GM19099 (cell line): ENCODE data around the gene ALAS1.

ENCODE experiments used
- POLR2A ChIP-seq: IDR thresholded peaks from 3 replicates; pipeline ENCODE4 v1.6.1; 2011; ENCODE audit warnings: low read depth; ENCODE audit not compliant: insufficient read length; ENCODE audit errors: extremely low read depth

ALAS1 gene

DNA sequence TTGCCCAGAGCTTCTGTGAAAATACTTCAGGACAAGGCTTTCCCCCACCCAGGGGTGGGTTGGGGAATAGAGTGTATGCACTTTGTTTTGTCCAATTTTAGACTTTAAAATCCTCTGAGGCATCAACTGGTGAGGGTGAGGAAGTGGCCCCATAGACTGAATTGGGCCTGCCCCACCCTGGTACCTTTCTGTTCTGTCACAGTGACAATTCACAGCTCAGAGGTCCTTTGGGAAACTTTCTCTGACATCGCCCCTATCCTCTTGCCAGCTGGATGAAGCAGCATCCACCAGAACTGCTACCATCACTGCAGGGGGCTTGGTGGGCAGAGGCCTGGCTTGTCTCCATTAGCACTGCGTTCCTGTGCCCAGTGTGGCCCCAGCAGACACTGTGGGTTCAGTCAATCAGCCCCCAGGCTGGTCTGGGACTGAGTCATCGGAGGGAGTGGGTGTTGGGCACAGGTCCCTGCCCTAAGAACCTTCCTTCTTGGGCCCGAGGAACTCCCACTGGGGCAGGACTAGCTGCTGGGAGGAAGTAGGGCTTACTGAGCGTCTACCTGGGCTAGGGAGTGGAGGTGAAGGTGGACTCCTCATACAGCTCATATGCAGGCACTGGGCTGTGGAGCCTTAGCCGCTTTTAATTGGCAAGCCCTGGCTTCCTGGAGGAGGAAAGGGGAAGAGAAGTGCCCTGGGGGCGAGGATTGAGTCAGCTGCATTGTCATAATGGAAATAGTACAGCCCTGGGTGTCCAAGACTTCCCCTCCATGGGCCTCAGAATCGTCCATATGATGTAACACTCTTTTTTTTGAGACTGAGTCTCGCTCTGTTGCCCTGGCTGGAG lies 46.0 kb downstream of the ALAS1 start:
- TF ChIP-seq POLR2A, result no peak

DNA sequence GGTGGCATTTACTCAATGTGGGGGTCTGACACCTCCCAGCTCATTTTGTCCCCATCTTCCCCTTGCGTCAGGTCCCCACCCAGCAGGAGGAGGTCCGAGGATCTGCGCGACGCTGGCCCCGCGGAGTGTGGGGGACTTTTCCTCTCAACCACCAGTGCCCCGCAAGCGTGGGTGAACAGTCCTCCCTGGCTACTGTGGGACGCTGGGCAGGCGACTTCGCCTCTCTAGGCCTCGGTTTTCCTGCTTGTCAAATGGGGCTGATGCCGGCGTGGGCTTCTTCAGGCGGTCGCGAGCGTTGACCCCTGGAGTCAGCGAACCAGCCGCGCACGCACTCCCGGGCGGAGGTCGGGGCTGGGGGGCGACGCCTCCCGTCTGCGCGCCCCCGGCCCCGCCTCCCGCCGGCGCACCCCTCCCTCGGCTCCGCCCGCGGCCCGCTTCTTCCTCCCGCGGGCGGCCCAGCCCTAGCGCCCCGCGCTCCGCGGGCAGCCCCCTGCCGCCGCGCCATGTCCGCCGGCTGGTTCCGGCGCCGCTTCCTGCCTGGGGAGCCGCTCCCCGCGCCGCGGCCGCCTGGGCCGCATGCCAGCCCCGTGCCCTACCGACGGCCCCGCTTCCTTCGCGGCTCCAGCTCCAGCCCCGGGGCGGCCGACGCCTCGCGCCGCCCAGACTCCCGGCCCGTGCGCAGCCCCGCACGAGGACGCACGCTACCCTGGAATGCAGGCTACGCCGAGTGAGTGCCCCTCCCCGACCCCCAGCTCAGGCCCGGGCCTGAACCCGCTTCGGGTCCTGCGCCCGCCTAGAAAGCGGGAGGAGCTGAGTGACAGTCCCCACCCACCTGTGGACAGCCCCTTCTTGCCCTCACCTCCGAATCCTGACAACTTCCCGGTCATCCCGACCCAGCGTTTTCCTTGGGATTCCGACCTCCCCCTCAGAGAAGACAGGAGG lies 47.6 kb downstream of the ALAS1 start, which contains the start of gene PPM1M:
PPM1M (plus strand) TSS at position 438 of the 942 bp plus-strand sequence; CDS start at position 504, 66 bp downstream.
- peak; percentile 2 for TF ChIP-seq POLR2A

DNA sequence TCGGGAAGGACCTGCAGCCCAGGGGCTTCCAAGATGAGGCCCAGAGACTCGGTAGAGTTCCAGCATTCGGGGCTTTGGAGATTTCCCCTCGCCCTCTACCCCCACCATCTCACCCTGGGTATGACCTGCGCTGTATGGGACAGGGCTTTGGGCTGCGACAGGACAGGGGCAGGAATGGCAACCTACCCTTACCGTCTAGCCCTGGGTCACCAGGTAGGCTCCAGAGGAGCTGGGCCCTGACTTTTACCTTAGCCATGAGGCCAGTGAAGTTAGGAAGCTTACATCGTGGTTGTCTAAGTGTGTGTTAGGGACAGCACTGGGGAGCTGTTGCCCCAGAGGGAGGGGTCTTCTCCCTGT lies 48.3 kb downstream of the ALAS1 start:
- TF ChIP-seq POLR2A, result no peak

DNA sequence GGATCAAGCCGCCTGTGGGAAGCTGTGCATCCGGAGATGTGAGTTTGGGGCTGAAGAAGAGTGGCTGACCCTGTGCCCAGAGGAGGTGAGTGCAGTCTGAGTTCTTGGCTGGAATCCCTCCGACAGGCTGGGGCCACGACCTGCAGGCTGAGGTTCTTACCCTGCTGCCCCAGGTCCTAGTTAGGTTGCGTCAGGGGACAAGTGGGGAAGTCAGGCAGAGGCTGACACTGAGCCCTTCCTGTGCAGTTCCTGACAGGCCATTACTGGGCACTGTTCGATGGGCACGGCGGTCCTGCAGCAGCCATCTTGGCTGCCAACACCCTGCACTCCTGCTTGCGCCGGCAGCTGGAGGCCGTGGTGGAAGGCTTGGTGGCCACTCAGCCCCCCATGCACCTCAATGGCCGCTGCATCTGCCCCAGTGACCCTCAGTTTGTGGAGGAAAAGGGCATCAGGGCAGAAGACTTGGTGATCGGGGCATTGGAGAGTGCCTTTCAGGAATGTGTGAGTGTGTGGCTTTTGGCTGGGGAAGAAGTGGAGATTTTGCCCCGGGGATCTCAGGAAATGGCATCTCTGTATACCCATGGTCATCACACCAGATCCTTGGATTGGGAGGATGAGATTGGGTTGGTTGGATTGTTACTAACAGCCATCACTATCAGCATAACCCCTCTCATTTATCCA lies 48.9 kb downstream of the ALAS1 start:
- TF ChIP-seq POLR2A, result no peak

DNA sequence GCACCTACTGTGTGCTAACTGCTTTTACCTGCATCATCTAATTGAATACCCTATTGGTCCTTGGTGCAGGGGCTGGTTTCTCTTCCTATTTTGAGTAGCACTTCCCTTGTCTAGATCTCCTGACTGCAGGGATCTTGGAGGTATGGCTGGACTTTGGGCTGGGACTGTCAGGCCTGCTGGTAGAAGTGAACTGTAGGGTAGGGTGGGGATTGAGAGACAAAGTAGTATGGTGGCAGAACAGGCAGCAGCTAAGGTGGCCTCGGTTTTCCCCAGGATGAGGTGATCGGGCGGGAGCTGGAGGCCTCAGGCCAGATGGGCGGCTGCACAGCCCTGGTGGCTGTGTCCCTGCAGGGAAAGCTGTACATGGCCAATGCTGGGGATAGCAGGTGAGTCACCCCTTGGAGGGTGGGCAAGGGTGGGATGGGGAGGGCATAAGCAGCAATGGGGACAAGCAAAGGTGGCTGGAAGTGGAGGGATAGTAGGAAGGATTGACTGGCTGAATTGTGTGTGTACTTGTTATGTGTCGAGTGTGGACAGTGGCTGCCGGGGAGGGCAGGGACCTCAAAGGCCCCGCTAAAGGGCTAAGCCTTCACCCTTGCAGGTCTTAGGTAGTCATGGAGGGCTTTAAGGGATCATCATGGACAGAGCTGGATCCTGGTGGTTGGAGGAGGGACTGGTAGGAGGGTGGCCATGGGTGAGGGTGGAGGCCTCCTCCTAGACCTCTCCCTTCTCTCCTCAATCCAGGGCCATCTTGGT lies 49.6 kb downstream of the ALAS1 start:
- no peak for TF ChIP-seq POLR2A

DNA sequence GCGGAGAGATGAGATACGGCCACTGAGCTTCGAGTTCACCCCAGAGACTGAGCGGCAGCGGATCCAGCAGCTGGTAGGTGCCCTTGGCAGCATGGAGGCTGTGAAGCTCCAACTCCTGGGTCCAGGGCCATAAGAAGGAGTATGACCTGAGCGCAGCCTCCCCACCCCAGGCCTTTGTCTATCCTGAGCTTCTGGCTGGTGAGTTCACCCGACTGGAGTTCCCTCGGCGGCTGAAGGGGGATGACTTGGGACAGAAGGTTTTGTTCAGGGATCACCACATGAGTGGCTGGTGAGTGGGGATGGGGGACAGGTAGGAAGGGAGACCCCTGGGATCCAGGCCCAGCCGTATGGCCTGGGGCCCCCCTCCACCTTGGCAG lies 50.2 kb downstream of the ALAS1 start:
- TF ChIP-seq POLR2A, result no peak

DNA sequence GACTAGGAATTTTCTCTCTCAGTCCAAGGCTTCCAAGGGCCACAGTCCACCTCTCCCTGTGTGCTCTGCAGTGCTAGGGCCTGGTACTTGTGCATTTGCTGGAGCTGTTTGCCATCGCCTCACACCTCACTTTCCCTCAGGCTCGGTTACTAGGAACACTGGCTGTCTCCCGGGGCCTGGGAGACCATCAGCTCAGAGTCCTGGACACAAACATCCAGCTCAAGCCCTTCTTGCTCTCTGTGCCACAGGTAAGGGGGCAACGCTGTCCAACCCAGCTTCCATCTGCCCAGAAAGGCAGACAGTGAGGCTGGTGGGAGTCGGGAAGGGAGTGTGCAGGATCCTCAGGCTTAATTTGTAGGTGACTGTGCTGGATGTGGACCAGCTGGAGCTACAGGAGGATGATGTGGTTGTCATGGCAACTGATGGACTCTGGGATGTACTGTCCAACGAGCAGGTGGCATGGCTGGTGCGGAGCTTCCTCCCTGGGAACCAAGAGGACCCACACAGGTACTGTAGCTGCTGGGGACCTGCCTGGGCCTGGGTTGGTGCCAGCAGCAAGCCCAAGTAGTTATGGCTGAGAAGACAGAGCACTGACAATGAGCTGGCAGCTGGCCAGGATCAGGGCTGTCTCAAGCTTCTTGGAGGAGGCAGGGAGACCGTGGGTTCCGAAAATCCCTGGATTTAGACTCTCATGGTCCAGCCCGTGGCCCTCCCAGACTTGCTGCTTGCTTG lies 51.0 kb downstream of the ALAS1 start:
- no peak for TF ChIP-seq POLR2A

DNA sequence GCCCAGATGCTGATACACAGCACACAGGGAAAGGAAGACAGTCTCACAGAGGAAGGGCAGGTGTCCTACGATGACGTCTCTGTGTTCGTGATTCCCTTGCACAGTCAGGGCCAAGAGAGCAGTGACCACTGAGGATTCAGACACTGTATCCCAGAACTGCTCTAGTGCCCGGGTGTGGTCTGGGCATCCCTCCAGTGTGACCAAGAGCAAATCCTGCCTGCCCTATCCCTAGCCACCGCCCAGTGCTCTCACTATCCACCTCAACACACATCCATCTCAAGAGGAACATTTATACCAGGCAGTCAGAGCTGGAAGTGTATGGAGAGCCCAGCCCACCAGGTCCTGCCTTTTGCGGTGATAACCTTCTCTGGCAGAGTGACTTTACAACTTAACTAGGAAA lies 51.7 kb downstream of the ALAS1 start:
- no peak for TF ChIP-seq POLR2A

DNA sequence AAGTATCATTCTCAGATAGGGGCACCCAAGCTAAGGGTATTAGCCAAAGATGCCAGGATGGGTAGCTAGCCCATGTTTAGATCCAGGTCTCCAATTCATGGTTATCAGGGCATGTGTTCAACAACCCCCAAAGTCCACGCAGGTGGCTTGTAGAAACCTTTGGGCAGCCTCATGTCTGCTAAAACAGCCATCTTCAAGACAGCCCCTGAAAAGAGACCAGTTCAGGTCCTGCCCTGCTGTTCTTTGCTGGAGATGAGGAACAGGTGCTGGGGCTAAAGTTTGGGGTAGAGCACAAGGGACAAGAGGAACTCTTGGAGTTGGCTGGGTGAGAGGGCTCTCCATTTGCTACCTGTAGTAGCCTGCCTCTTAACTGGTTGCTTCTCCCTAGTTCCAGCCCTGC lies 52.2 kb downstream of the ALAS1 start:
- no peak for TF ChIP-seq POLR2A

DNA sequence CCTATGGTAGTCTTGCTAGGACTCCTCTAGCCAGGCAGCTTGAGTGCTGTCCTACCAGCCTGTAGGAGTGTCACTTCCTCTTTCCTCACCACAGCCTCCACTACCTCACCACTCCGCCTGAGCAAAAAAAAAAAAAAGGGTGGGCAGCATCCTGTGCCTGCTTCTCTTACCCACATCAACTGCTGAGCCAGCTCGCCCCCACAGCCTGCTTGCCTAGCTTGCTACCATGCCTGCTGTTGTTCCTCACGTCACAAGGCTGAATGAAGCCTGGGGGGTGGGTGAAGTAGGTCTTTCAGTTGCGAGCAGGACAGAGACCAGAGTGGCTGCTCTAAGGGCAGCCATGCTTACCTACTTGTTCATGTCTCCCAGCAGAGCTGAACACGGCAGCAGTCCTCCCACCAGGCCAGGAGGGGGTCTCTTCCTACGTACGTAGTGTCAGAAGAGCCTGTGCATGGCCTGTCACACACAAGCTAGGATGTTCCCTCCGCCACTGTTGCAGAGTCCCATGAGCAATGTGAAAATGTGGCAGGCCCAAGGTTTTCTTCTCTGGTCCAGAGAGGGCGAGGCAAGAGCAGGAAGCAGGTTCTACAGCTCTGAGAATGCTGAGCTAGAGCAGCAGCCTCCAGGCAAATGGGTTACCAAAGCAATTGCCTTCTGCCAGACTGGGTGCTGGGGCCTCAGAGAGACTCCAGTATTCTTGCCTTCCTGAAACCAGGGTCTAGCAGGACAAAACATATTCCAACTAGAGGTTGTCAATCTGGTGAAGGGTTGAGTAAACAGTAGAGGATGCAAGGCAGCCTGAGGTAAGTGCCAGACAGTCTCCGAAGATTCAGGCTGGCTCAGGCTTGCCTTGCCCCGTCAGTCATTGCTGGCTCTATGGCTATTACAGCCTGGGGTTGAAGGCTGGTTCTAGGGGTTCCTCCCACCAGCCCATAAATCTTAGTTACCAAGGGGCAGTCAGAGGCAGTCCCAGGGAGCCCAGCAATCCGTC lies 55.6 kb downstream of the ALAS1 start:
- TF ChIP-seq POLR2A, result no peak

DNA sequence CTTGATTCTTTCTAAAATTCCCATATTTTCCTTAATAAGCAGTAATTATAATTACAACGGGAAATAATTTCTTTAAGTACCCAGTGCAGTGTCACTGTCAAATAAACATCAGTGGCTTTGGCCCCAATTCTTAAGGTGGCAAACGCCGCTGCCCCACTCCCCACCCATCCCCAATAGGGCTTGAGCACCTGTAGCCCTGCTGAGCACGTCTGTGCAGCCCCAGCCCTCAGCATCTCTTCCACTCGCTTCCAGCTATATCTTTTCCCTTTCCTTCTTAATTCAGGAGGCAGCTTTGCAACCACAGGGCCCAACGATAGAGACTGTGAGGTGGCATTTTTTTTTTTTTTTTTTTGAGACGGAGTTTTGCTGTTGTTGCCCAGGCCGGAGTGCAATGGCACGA lies 56.6 kb downstream of the ALAS1 start:
- no peak for TF ChIP-seq POLR2A

DNA sequence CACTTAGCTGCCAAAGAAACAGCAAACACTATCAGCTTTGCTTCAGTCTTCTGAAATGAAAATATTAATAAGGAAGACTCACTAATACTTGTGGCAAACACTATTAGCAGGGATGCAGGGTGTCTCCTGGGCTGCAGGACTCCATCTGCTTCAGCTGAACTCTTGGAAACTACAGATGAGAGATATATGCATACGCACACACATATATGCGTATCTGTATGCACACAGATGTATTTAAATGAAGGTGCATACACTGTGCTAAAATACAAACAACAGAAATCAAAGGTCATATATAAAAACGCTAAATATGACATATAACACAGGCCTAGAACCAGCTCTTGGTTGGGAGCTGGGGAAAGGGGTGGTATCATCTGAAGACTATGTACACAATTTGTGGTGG lies 58.2 kb downstream of the ALAS1 start:
- TF ChIP-seq POLR2A, result no peak

DNA sequence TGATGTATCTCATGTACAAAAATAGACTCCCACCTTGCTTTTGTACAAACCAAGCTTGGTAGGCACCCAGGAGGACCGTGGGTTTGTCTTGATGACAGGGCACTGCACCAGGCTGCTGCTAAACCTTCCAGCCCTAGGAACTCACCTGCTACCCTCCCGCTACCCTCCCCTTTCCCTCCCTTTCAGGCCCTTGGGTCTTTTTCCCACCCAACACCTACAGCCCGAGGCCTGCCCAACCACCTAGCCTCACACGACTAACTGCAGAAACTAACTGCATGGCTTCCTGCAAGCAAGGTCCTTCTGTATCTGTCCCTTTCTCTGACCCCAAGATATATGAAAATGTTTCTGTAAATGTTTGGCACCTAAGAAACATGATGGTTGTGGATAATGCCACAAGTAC lies 58.7 kb downstream of the ALAS1 start:
- no peak for TF ChIP-seq POLR2A

DNA sequence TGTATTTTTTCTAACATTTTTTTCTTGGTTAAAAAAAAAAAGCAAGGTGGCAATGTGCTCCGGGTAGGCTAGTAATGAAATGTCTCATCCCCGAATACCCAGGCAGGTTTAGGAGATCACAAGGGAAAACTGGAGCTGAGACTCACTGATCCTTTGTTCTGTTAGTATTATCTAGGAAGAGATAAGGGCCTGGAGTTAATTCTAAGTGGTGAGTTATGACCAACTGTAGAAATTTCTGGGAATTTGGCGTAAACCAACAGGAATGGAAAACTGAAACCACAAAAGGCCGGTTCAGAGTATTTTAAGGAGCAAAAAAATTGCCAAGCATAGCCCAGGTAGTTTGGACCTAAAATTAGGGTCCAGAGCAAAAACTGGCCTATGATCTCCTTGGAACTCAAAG lies 60.0 kb downstream of the ALAS1 start:
- TF ChIP-seq POLR2A, result no peak
